Peyer's patch (tissue), 4 donors: Measurements from ENCODE around the gene OST4. TPM values are rescaled to one million over a fixed set of nuclear protein-coding genes. Genes with fewer than 3 reads are reported as not detected.

ENCODE experiments used
- DNase-seq, 3 donors: peaks; one replicate each; pipeline ENCODE4 v3.0.0-alpha.2; 2017 to 2019
- H3K27ac ChIP-seq, 4 donors: fragments of 200-600 bp; sonication (generic); one replicate each; pipeline ENCODE4 v1.5.1; 2016 to 2019
- H3K27me3 ChIP-seq, 2 donors: fragments of 200-600 bp; sonication (generic); one replicate each; pipeline ENCODE4 v1.5.1; 2019
- H3K36me3 ChIP-seq, 3 donors: fragments of 200-600 bp; sonication (generic); one replicate each; pipeline ENCODE4 v1.5.1; 2016 to 2019
- H3K4me1 ChIP-seq, 4 donors: fragments of 200-600 bp; sonication (generic); one replicate each; pipeline ENCODE4 v1.5.1; 2016 to 2019
- H3K4me3 ChIP-seq, 4 donors: fragments of 200-600 bp; sonication (generic); 1 replicate in 3 of 4; 2 replicates in 1 of 4; pipeline ENCODE4 v1.5.1; 2016 to 2019; ENCODE audit warnings: mild to moderate bottlenecking in 1 of 4
- H3K9me3 ChIP-seq, 4 donors: fragments of 200-600 bp; sonication (generic); one replicate each; pipeline ENCODE4 v1.5.1; 2016 to 2019; ENCODE audit warnings: mild to moderate bottlenecking in 1 of 4
- POLR2A ChIP-seq, 2 donors: fragments of 450-650 bp; IDR thresholded peaks; one replicate each; pipeline ENCODE4 v1.5.1; 2017; ENCODE audit warnings: antibody characterized with exemption in 2 of 2, mild to moderate bottlenecking in 2 of 2, moderate library complexity in 2 of 2
- total RNA-seq, 4 donors: library from RNA; depleted of rRNA; stranded (reverse); fragments of >200 nt; gene quantifications; one replicate each; pipeline ENCODE4 v1.1.0, GENCODE V29; 2016
- TF ChIP-seq, protein P1 (sequence below), 6 experiments: fragments of 450-650 bp in 4 of 6; fragments of 200-600 bp in 2 of 6; sonication (generic) in 1 of 6; IDR thresholded peaks; one replicate each; pipeline ENCODE4 v1.5.1; 2017 to 2019; ENCODE audit warnings: antibody characterized with exemption in 6 of 6, mild to moderate bottlenecking in 3 of 6, moderate library complexity in 1 of 6

OST4 gene
- total RNA-seq, 4 donors from 2014 or later, result 136 to 329 (median 225) TPM

DNA sequence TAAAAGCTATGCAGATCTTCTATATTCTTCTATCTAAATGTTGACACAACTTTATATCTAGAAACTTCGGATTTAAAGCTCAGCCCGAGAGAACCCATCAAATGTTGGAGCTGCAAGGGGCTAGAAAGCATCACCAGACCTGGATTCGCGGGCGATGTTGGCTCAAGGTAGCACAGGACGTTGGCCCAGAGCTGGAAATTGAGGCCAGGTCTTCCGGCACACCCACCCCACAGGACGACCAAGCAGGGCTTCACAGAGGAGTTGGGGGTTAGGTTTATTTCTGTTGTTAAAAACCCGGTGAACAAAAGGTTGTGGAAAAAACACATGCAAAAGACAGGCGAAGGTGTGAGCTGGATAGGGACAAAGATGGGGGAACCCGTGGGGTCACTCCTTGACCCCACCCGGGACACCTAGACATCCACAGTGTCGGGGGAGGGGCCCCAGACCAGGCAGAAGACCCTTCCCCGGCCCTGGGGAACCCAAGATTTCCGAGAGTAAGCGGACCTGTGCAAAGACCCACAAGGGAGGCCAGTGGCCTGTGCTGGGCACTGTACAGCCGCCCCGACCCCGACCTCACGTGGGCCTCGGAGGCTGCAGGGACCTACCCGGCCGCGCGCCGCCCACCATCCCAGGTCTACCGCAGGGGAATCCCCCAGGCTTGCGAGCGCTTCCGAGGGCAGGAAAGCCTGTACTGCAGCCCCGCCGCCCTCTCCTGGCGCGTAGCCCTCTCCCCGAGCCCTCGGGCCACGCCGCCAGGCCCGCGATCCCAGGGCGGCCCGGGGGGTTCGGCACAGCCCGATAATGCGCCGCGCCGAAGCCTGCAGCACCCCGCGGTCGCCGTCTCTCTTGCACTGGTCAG lies 21.8 kb downstream of the OST4 start:
- peaks cover 0 to 11% (median 0%) of the 10 kb centered on the region in 3 donors for H3K36me3 ChIP-seq
- no peaks in the 10 kb centered on the region for H3K27me3 ChIP-seq
- DNase-seq, result peak in 2 of 3 donors; percentile 41 to 75
- peaks cover 0 to 14% (median 8%) of the 10 kb centered on the region in 4 donors for H3K4me1 ChIP-seq
- H3K9me3 ChIP-seq, result no peaks in the 10 kb centered on the region
- peak overlapping the region; percentile 62 to 96 (median 92) for H3K4me3 ChIP-seq
- no peak for TF ChIP-seq POLR2A (IDR thresholded peaks at IDR 0.05)
- TF ChIP-seq, protein P1, sequence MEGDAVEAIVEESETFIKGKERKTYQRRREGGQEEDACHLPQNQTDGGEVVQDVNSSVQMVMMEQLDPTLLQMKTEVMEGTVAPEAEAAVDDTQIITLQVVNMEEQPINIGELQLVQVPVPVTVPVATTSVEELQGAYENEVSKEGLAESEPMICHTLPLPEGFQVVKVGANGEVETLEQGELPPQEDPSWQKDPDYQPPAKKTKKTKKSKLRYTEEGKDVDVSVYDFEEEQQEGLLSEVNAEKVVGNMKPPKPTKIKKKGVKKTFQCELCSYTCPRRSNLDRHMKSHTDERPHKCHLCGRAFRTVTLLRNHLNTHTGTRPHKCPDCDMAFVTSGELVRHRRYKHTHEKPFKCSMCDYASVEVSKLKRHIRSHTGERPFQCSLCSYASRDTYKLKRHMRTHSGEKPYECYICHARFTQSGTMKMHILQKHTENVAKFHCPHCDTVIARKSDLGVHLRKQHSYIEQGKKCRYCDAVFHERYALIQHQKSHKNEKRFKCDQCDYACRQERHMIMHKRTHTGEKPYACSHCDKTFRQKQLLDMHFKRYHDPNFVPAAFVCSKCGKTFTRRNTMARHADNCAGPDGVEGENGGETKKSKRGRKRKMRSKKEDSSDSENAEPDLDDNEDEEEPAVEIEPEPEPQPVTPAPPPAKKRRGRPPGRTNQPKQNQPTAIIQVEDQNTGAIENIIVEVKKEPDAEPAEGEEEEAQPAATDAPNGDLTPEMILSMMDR (IDR thresholded peaks at IDR 0.05), result no peak
- peak overlapping the region; percentile 80 to 93 (median 90) for H3K27ac ChIP-seq

DNA sequence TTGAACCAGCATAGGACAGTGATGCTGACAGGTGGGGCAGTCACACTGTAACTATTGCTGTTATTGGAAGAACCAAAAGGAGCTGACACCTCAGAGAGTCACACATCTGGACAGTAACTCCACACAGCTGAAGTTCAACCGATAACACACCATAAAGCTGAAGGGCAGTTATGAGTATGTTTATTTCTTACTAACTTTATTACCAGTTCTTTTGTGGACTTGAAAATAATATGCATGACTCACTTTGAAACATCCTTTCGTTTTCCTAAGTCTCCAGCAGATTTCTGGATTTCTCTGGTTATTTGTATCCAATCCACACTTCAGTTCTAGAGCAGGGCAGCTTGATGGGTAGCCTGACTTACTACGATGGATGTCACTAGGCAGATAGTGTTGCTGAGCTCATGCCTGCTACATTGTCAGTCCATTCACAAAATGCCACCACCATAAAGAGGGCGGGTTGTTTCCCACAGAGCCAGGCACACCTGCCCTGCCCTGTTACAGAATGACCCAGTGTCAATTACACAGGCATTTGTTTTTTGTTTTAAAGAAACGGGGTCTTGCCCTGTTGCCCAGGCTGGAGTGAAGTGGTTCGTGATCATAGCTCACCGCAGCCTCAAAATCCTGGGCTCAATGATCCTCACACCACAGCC lies 28.3 kb downstream of the OST4 start:
- peaks cover 0 to 12% (median 0%) of the 10 kb centered on the region in 4 donors for H3K4me1 ChIP-seq
- H3K27ac ChIP-seq, result peak overlapping the region in 2 of 4 donors; percentile 16 to 56
- peaks cover 0 to 35% (median 0%) of the 10 kb centered on the region in 3 donors for H3K36me3 ChIP-seq
- no peak overlapping the region for H3K4me3 ChIP-seq
- DNase-seq, result peak in 1 of 3 donors; percentile 31
- TF ChIP-seq, protein P1 (IDR thresholded peaks at IDR 0.05), result no peak
- TF ChIP-seq POLR2A (IDR thresholded peaks at IDR 0.05), result no peak
- H3K27me3 ChIP-seq, result no peaks in the 10 kb centered on the region
- H3K9me3 ChIP-seq, result no peaks in the 10 kb centered on the region

DNA sequence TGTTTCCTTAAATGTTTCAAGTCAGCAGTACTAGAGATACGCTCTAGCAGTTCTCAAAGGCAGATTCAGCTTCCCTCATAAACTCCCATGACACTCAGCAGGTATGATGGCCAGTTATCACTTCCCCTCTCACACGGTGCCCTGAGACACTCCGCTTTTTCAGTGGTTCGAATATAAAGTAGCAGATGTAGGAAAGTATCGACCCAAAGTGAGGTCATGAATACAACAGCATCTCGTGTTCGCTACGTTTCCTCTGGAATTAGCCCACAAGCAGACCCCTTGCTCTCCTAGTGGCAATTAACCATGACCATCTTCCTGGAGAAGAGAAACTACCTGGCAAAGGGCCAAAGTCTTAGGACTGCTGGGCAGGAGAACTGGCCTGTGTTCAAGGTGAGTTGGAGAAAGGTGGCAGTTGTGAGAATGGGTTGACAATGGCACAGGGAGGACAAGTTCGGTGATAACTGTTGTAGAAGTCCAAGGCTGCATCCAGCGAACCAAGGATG lies 29.2 kb downstream of the OST4 start:
- peak overlapping the region in 3 of 4 donors; percentile 5 to 66 (median 48) for H3K27ac ChIP-seq
- peaks cover 0 to 12% (median 0%) of the 10 kb centered on the region in 4 donors for H3K4me1 ChIP-seq

DNA sequence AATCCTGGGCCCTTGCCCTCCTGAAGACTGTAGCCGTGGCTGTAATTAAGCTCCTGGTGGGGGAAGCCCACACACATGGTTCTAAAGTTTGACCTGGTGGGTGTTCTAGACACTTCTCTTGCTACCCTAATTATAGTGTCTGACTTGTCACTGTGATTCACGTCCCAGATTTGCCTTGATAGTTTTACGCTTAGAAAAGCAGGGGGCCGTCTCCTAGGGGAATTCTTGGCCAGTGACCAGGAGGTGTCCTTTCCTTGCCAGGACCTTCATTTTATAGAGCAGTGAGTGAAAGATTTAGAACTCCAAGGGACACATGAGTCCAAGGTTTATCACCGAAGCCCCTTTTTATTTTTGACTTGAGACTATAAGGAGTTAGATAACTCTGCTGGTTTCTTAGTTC lies 29.7 kb downstream of the OST4 start:
- Histone ChIP-seq H3K27me3 (no peaks in the 10 kb centered on the region), H3K36me3 (peaks cover 0 to 49% (median 0%) of the 10 kb centered on the region in 3 donors), H3K27ac (peak overlapping the region in 2 of 4 donors; percentile 48 to 66), H3K4me1 (peaks cover 0 to 12% (median 0%) of the 10 kb centered on the region in 4 donors), H3K9me3 (no peaks in the 10 kb centered on the region), H3K4me3 (no peak overlapping the region)
- TF ChIP-seq, protein P1 (IDR thresholded peaks at IDR 0.05), result no peak
- no peak for TF ChIP-seq POLR2A (IDR thresholded peaks at IDR 0.05)
- no peak for DNase-seq

More for the DNA sequence above, 29.2 kb downstream of the OST4 start:
- H3K27me3 ChIP-seq, result no peaks in the 10 kb centered on the region
- H3K36me3 ChIP-seq, result peaks cover 0 to 44% (median 0%) of the 10 kb centered on the region in 3 donors
- DNase-seq, result peak; percentile 22 to 60 (median 51)
- H3K9me3 ChIP-seq, result no peaks in the 10 kb centered on the region
- TF ChIP-seq POLR2A (IDR thresholded peaks at IDR 0.05), result no peak
- TF ChIP-seq, protein P1 (IDR thresholded peaks at IDR 0.05), result no peak
- no peak overlapping the region for H3K4me3 ChIP-seq

DNA sequence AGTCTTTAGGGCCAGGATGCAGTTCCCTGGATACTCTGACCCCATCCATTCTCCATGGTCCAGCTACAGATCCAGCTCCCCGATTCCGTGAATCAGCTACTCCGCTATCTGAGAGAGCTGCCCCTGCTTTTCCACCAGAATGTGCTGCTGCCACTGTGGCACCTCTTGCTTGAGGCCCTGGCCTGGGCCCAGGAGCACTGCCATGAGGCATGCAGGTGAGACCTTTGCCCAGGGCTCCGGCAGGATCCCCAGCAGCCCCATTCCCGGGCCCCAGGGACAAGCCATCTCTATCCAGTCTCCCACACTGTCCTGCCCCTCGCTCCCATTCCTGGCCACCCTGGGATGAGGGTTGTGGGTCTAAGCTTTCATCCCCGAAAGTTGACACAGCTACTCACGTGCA lies 31.2 kb downstream of the OST4 start:
- Histone ChIP-seq H3K27me3 (no peaks in the 10 kb centered on the region), H3K4me3 (no peak overlapping the region), H3K27ac (no peak overlapping the region), H3K36me3 (peaks cover 0 to 64% (median 0%) of the 10 kb centered on the region in 3 donors), H3K4me1 (peaks cover 0 to 12% (median 0%) of the 10 kb centered on the region in 4 donors), H3K9me3 (no peaks in the 10 kb centered on the region)
- DNase-seq, result peak in 1 of 3 donors; percentile 46
- TF ChIP-seq, protein P1 (IDR thresholded peaks at IDR 0.05), result no peak
